HUES64 (cell line): ENCODE results near the gene CD3G.

Experiments used
- H3K27ac ChIP-seq: 2 replicates; pipeline ENCODE4 v1.7.0; 2013; ENCODE audit warnings: low read depth, low read length, inconsistent platforms
- H3K27me3 ChIP-seq: 2 replicates; pipeline ENCODE4 v1.6.1; 2013; ENCODE audit warnings: mild to moderate bottlenecking, low read length; ENCODE audit not compliant: insufficient read depth
- H3K36me3 ChIP-seq: 2 replicates; pipeline ENCODE4 v1.6.1; 2013; ENCODE audit warnings: mild to moderate bottlenecking, low read length; ENCODE audit not compliant: insufficient read depth
- H3K4me1 ChIP-seq: 2 replicates; pipeline ENCODE4 v1.6.1; 2013; ENCODE audit warnings: mild to moderate bottlenecking, low read length, moderate library complexity; ENCODE audit not compliant: insufficient read depth
- H3K4me3 ChIP-seq: 2 replicates; pipeline ENCODE4 v1.5.1; 2013; ENCODE audit warnings: mild to moderate bottlenecking, low read length, moderate library complexity
- H3K9ac ChIP-seq: 2 replicates; pipeline ENCODE4 v1.6.1; 2013; ENCODE audit warnings: mild to moderate bottlenecking, low read depth, low read length
- H3K9me3 ChIP-seq: 2 replicates; pipeline ENCODE4 v1.6.1; 2013; ENCODE audit warnings: low read depth, low read length; ENCODE audit not compliant: insufficient read depth
- WGBS: fragments of 150-250, 120-280 bp; methylation state at CpG from one replicate; pipeline ENCODE4 v1.1.7; 2013; ENCODE audit warnings: missing lambda C conversion rate; 5-methylcytosine and 5-hydroxymethylcytosine counted together

Gene CD3G

GRCh38 chr11:118310781-118311485 is 33.2 kb upstream of the CD3G start:
- whole genome bisulfite sequencing = no CpG with 5 or more reads among the region's 3 CpGs
- peaks cover 6% of the 10 kb centered on the region; the same call in 1 of the 2 replicates for H3K27me3 ChIP-seq

GRCh38 chr11:118311518-118311917 is 32.6 kb upstream of the CD3G start:
- Histone ChIP-seq H3K27me3 (peaks cover 6% of the 10 kb centered on the region; the same call in 1 of the 2 replicates), H3K9ac (no peak overlapping the region), H3K4me3 (no peak overlapping the region), H3K27ac (no peak overlapping the region), H3K4me1 (peaks cover 13% of the 10 kb centered on the region), H3K36me3 (no peaks in the 10 kb centered on the region), H3K9me3 (no peaks in the 10 kb centered on the region)
- 78% methylated on average over 3 of the region's 4 CpGs for WGBS

More at GRCh38 chr11:118310781-118311485, 33.2 kb upstream of the CD3G start:
- Histone ChIP-seq H3K4me1 (peaks cover 7% of the 10 kb centered on the region; the same call in 1 of the 2 replicates), H3K4me3 (no peak overlapping the region), H3K36me3 (no peaks in the 10 kb centered on the region), H3K27ac (no peak overlapping the region), H3K9me3 (no peaks in the 10 kb centered on the region), H3K9ac (no peak overlapping the region)

DNA sequence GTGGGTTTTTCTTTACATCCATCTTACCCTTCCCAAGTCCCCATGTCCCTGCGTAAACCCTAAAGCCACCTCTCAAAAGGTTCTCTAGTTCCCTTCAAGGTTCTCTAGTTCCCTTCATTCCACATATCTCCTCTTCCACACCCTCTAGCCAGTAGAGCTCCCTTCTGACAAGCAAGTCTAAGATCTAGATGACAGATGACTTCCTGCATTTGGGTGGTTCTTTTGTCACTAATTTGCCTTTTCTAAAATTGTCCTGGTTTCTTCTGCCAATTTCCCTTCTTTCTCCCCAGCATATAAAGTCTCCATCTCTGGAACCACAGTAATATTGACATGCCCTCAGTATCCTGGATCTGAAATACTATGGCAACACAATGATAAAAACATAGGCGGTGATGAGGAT is 31.8 kb upstream of the CD3G start:
- no peaks in the 10 kb centered on the region for H3K36me3 ChIP-seq
- no peak overlapping the region for H3K4me3 ChIP-seq

DNA sequence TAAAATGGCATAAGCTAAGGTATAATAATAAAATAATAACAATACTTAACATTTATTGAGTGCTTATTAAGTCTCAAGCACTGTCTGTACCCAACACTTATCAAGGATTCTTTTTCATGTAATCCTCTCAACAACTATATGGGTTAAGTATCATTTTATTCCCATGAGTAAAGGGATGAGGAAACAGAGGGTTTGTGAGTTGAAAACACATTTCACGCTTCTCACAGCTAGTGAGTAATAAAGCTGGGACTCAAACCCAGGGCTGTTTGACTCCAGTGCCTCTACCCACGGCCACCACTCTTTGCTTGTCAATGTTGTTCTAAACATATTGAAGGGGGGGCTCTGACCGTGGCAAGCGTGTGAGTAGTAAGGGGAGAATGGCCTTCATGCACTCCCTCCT is 30.9 kb upstream of the CD3G start:
- no peaks in the 10 kb centered on the region for H3K9me3 ChIP-seq
- H3K27ac ChIP-seq = no peak overlapping the region
- H3K4me3 ChIP-seq = no peak overlapping the region
- H3K36me3 ChIP-seq = no peaks in the 10 kb centered on the region
- H3K9ac ChIP-seq = no peak overlapping the region
- WGBS = 88% methylated on average over 2 of the region's 4 CpGs
- peaks cover 15% of the 10 kb centered on the region for H3K4me1 ChIP-seq
- peaks cover 11% of the 10 kb centered on the region; the same call in 1 of the 2 replicates for H3K27me3 ChIP-seq

More for the DNA sequence above, 31.8 kb upstream of the CD3G start:
- H3K27ac ChIP-seq = no peak overlapping the region
- 95% methylated on average over 2 of the region's 2 CpGs for WGBS
- H3K27me3 ChIP-seq = peaks cover 11% of the 10 kb centered on the region; the same call in 1 of the 2 replicates
- H3K9me3 ChIP-seq = no peaks in the 10 kb centered on the region
- H3K9ac ChIP-seq = no peak overlapping the region
- peaks cover 15% of the 10 kb centered on the region for H3K4me1 ChIP-seq

- no peak overlapping the region for H3K9ac ChIP-seq
- H3K36me3 ChIP-seq = no peaks in the 10 kb centered on the region
- H3K4me1 ChIP-seq = peaks cover 15% of the 10 kb centered on the region
- peak overlapping the region; percentile 47 for H3K4me3 ChIP-seq
- no peak overlapping the region; the same call in 1 of the 2 replicates for H3K27ac ChIP-seq
- peaks cover 11% of the 10 kb centered on the region; the same call in 1 of the 2 replicates for H3K27me3 ChIP-seq
- no peaks in the 10 kb centered on the region for H3K9me3 ChIP-seq
- 57% methylated on average over 6 of the region's 7 CpGs for WGBS
Measured at GRCh38 chr11:118314988-118315411, 29.1 kb upstream of the CD3G start.

GRCh38 chr11:118318124-118318523 is 26.0 kb upstream of the CD3G start:
- peaks cover 21% of the 10 kb centered on the region for H3K4me1 ChIP-seq
- peaks cover 11% of the 10 kb centered on the region; the same call in 1 of the 2 replicates for H3K27me3 ChIP-seq
- H3K4me3 ChIP-seq = no peak overlapping the region
- no peaks in the 10 kb centered on the region for H3K36me3 ChIP-seq
- no peak overlapping the region for H3K27ac ChIP-seq
- WGBS = 94% methylated on average over 4 of the region's 4 CpGs
- no peak overlapping the region for H3K9ac ChIP-seq
- no peaks in the 10 kb centered on the region for H3K9me3 ChIP-seq

DNA sequence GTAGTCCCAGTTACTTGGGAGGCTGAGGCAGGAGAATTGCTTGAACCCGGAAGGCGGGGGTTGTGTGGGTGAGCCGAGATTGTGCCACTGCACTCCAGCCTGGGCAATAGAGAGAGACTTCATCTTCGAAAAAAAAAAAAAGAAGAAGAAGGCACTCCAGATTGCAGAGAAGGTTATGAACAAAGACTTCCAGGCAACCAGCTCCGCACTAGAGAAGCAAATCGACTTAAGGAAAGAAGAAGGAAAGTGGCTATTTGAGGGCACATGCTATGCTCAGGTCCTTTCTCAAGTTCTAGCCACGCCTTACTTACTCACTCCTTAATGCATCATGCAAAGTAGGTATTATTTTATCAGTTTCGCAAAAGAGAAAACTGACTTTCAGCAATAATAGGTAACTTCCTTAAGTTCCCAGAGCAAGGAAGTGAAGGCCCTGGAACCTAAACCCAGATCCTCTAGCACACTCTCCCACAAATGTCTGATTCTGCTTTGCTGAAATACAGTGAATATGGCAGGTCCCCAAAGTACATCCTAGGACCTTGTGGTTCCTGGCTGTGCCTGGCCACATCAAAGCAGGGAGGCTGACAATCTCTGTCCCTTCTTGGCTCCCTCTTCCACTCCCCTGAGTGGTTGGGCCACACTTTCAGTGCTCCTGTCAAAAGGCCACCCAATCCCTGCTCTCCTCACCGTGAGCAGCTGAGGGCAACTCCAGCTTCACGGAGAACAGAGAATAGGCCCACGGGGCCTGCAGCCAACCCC is 25.4 kb upstream of the CD3G start:
- Histone ChIP-seq H3K4me3 (no peak overlapping the region), H3K36me3 (no peaks in the 10 kb centered on the region), H3K9me3 (no peaks in the 10 kb centered on the region), H3K27me3 (peaks cover 11% of the 10 kb centered on the region; the same call in 1 of the 2 replicates), H3K4me1 (peaks cover 21% of the 10 kb centered on the region), H3K27ac (no peak overlapping the region), H3K9ac (no peak overlapping the region)
- WGBS = 94% methylated on average over 11 of the region's 11 CpGs

DNA sequence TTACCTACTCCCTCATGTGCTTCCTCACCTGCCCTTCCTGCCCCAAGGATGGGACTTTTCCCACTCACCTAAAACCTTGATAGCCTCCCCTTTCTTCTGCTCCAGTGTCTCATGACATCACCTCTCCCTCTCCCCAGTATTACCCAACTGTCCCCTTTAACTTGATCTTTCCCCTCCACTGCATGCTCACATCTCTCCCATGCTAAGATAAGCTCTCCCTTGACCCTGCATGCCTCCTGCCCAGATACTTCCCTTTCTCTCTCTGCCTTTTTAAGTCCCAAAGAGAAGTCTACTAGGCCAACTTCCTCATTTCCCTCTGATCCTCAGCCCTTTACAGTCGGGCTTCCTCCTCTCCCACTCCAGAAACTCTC is 24.8 kb upstream of the CD3G start:
- Histone ChIP-seq H3K9me3 (no peaks in the 10 kb centered on the region), H3K4me1 (peaks cover 21% of the 10 kb centered on the region), H3K27me3 (peaks cover 5% of the 10 kb centered on the region; the same call in 1 of the 2 replicates), H3K36me3 (no peaks in the 10 kb centered on the region), H3K27ac (no peak overlapping the region), H3K4me3 (no peak overlapping the region), H3K9ac (no peak overlapping the region)
- WGBS = 75% methylated on average over 1 of the region's 1 CpG

DNA sequence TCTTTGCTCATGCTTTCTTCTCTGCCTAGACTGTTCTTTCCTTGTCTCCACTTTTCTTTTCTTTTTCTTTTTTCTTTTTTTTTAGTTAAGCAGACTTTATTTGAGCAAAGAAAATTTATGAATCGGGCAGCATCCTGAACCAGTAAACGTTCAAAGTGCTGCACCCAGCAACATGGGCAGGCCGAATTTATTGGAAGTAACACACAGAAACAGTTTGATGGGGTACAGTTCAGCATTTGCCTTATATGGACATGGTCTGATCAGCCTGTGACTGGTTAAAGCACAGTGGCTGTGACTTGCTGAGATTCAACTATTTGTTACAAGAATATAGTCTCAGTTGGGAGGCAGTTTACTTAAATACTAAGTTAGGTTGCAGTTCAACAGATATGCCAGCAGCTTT is 23.6 kb upstream of the CD3G start:
- Histone ChIP-seq H3K9ac (no peak overlapping the region), H3K36me3 (no peaks in the 10 kb centered on the region), H3K27ac (no peak overlapping the region), H3K4me1 (peaks cover 17% of the 10 kb centered on the region), H3K9me3 (no peaks in the 10 kb centered on the region), H3K27me3 (peaks cover 4% of the 10 kb centered on the region; the same call in 1 of the 2 replicates), H3K4me3 (no peak overlapping the region)
- 89% methylated on average over 3 of the region's 3 CpGs for WGBS

DNA sequence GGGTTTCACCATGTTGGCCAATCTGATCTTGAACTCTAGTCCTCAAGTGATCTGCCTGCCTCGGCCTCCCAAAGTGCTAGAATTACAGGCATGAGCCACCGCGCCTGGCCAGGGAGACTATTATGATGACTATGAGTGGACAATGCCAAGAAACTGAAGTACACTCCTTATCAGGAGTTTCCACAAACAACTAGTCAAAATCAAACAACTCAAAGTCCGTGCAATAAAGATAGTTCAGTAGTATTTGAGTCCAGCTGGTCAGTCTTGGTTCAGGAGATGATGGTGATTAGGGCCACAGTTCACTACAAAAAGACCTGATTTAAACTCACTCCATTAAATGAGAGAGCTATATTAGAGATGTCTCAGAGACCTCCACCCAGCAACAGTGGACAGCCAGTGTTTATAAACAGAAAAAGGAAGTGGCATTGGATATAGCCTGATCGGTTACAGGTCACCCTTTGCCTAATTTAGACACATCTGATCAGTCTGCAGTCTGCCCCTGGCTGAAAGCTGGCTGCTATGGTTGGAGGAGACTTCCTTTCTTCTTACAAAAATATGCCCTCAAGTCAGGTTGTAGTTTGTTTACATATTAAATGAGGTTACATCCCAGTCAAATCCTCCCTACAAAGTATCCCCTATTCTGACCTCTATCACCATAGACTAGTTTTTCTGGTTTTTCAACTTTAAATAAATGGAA is 22.6 kb upstream of the CD3G start:
- H3K27ac ChIP-seq = no peak overlapping the region
- H3K27me3 ChIP-seq = peaks cover 4% of the 10 kb centered on the region; the same call in 1 of the 2 replicates
- H3K4me3 ChIP-seq = no peak overlapping the region
- H3K9ac ChIP-seq = no peak overlapping the region
- peaks cover 7% of the 10 kb centered on the region; the same call in 1 of the 2 replicates for H3K4me1 ChIP-seq
- WGBS = 96% methylated on average over 5 of the region's 5 CpGs
- H3K9me3 ChIP-seq = no peaks in the 10 kb centered on the region
- H3K36me3 ChIP-seq = no peaks in the 10 kb centered on the region

GRCh38 chr11:118322721-118323120 is 21.4 kb upstream of the CD3G start:
- 94% methylated on average over 19 of the region's 19 CpGs for WGBS
- Histone ChIP-seq H3K27ac (no peak overlapping the region), H3K36me3 (no peaks in the 10 kb centered on the region), H3K9me3 (no peaks in the 10 kb centered on the region), H3K9ac (no peak overlapping the region), H3K27me3 (0 out of 2 replicates have a peak, but pooled peaks cover under 1% of the 10 kb centered on the region), H3K4me3 (no peak overlapping the region), H3K4me1 (0 out of 2 replicates have a peak, but pooled peaks cover 5% of the 10 kb centered on the region)
